H9 (cell line): ENCODE results near the gene SRPK3. TPM values are rescaled to one million over a fixed set of nuclear protein-coding genes. Genes with fewer than 3 reads are reported as not detected.

Experiments
- DNase-seq: peaks from one replicate; pipeline ENCODE4 v3.0.0-alpha.2; 2017
- H2AFZ ChIP-seq: one replicate; pipeline ENCODE4 v1.6.1; 2013; ENCODE audit warnings: mild to moderate bottlenecking, low read length, control low read depth, moderate library complexity
- H2AK5ac ChIP-seq: 2 replicates; pipeline ENCODE4 v1.6.1; 2013; ENCODE audit warnings: low read length, control low read depth, mixed read lengths; ENCODE audit not compliant: insufficient read length
- H2BK120ac ChIP-seq: one replicate; pipeline ENCODE4 v1.6.1; 2013; ENCODE audit warnings: low read depth, mild to moderate bottlenecking, low read length, control low read depth, inconsistent platforms; ENCODE audit not compliant: poor library complexity, severe bottlenecking
- H2BK12ac ChIP-seq: 2 replicates; pipeline ENCODE4 v1.6.1; 2013; ENCODE audit warnings: low read length, control low read depth, mixed read lengths, low read depth; ENCODE audit not compliant: insufficient read length
- H2BK15ac ChIP-seq: 2 replicates; pipeline ENCODE4 v1.6.1; 2013; ENCODE audit warnings: low read depth, low read length, control low read depth
- H2BK20ac ChIP-seq: one replicate; pipeline ENCODE4 v1.6.1; 2013; ENCODE audit warnings: low read depth, mild to moderate bottlenecking, low read length, control low read depth, inconsistent platforms; ENCODE audit not compliant: poor library complexity, severe bottlenecking
- H2BK5ac ChIP-seq: 2 replicates; pipeline ENCODE4 v1.6.1; 2013; ENCODE audit warnings: low read length, control low read depth, mixed read lengths; ENCODE audit not compliant: insufficient read length
- H3K14ac ChIP-seq: 2 replicates; pipeline ENCODE4 v1.6.1; 2013; ENCODE audit warnings: low read length, control low read depth; ENCODE audit not compliant: insufficient read depth
- H3K18ac ChIP-seq: 2 replicates; pipeline ENCODE4 v1.6.1; 2013; ENCODE audit warnings: low read depth, mild to moderate bottlenecking, mixed read lengths, low read length, control low read depth; ENCODE audit not compliant: insufficient read length
- H3K23ac ChIP-seq: 2 replicates; pipeline ENCODE4 v1.6.1; 2013; ENCODE audit warnings: low read length, control low read depth, mixed read lengths, low read depth; ENCODE audit not compliant: insufficient read length
- H3K23me2 ChIP-seq: 2 replicates; pipeline ENCODE4 v1.6.1; 2013; ENCODE audit warnings: low read depth, mild to moderate bottlenecking, mixed read lengths, low read length, control low read depth; ENCODE audit not compliant: insufficient read length, poor library complexity, severe bottlenecking
- H3K27ac ChIP-seq: 2 replicates; pipeline ENCODE4 v1.5.1; 2013; ENCODE audit warnings: low read length, control low read depth, mixed read lengths, low read depth; ENCODE audit not compliant: insufficient read length
- H3K27me3 ChIP-seq: 2 replicates; pipeline ENCODE4 v1.6.1; 2013; ENCODE audit warnings: low read length, control low read depth, inconsistent platforms; ENCODE audit not compliant: insufficient read depth
- H3K4ac ChIP-seq: 2 replicates; pipeline ENCODE4 v1.6.1; 2013; ENCODE audit warnings: low read depth, mild to moderate bottlenecking, control low read depth, inconsistent platforms, low read length, moderate library complexity
- H3K4me1 ChIP-seq: 2 replicates; pipeline ENCODE4 v1.6.1; 2013; ENCODE audit warnings: low read length, control low read depth, inconsistent platforms; ENCODE audit not compliant: insufficient read depth
- H3K4me2 ChIP-seq: 2 replicates; pipeline ENCODE4 v1.6.1; 2013; ENCODE audit warnings: low read length, control low read depth, mixed read lengths; ENCODE audit not compliant: insufficient read length, insufficient read depth
- H3K56ac ChIP-seq: 2 replicates; pipeline ENCODE4 v1.6.1; 2013; ENCODE audit warnings: low read depth, mild to moderate bottlenecking, mixed read lengths, low read length, control low read depth; ENCODE audit not compliant: insufficient read length
- H3K79me1 ChIP-seq: 2 replicates; pipeline ENCODE4 v1.6.1; 2013; ENCODE audit warnings: low read depth, mild to moderate bottlenecking, moderate library complexity, low read length, control low read depth, inconsistent platforms; ENCODE audit not compliant: insufficient read depth, poor library complexity, severe bottlenecking
- H3K79me2 ChIP-seq: 2 replicates; pipeline ENCODE4 v1.6.1; 2013; ENCODE audit warnings: low read length, control low read depth, inconsistent platforms; ENCODE audit not compliant: insufficient read depth
- H3K9ac ChIP-seq: 2 replicates; pipeline ENCODE4 v1.6.1; 2013; ENCODE audit warnings: low read length, control low read depth, mixed read lengths; ENCODE audit not compliant: insufficient read length; ENCODE audit errors: extremely low read depth
- H3K9me3 ChIP-seq: one replicate; pipeline ENCODE4 v1.6.1; 2013; ENCODE audit warnings: low read depth, low read length, inconsistent platforms; ENCODE audit not compliant: control insufficient read depth
- H3T11ph ChIP-seq: one replicate; pipeline ENCODE4 v1.6.1; 2013; ENCODE audit warnings: mild to moderate bottlenecking, low read length, control low read depth, inconsistent platforms
- H4K20me1 ChIP-seq: one replicate; pipeline ENCODE4 v1.6.1; 2013; ENCODE audit not compliant: control insufficient read depth, insufficient read length, insufficient read depth
- H4K5ac ChIP-seq: 2 replicates; pipeline ENCODE4 v1.6.1; 2013; ENCODE audit warnings: low read depth, mild to moderate bottlenecking, mixed read lengths, low read length, control low read depth; ENCODE audit not compliant: insufficient read length
- H4K8ac ChIP-seq: replicated peaks from 2 replicates; pipeline ENCODE4 v1.6.1; 2013; ENCODE audit warnings: low read length, control low read depth, mixed read lengths, low read depth; ENCODE audit not compliant: insufficient read length
- H4K91ac ChIP-seq: 2 replicates; pipeline ENCODE4 v1.6.1; 2013; ENCODE audit warnings: low read depth, mild to moderate bottlenecking, moderate library complexity, mixed read lengths, low read length, control low read depth; ENCODE audit not compliant: insufficient read length
- H3K27ac Mint-ChIP-seq, 3 experiments: 2 replicates in 2 of 3; 3 replicates in 1 of 3; pipeline ENCODE4 v1.8.0; 2020 to 2021; ENCODE audit warnings: mixed read lengths in 3 of 3, mild to moderate bottlenecking in 1 of 3, moderate library complexity in 1 of 3
- H3K27me3 Mint-ChIP-seq: 2 replicates; pipeline ENCODE4 v1.8.0; 2021; ENCODE audit warnings: low read depth, mild to moderate bottlenecking, moderate library complexity, mixed read lengths
- H3K36me3 Mint-ChIP-seq, 3 experiments: 2 replicates in 2 of 3; 3 replicates in 1 of 3; pipeline ENCODE4 v1.8.0; 2020 to 2021; ENCODE audit warnings: low read depth in 3 of 3, mixed read lengths in 3 of 3; ENCODE audit not compliant: insufficient read depth in 1 of 3
- H3K4me1 Mint-ChIP-seq, 2 experiments: 2 replicates each; pipeline ENCODE4 v1.8.0; 2020; ENCODE audit warnings: mixed read lengths in 2 of 2
- H3K4me3 Mint-ChIP-seq, 2 experiments: 2 replicates in 1 of 2; 3 replicates in 1 of 2; pipeline ENCODE4 v1.8.0; 2020 to 2021; ENCODE audit warnings: mild to moderate bottlenecking in 2 of 2, mixed read lengths in 2 of 2, moderate library complexity in 1 of 2
- H3K9me3 Mint-ChIP-seq, 2 experiments: 2 replicates in 1 of 2; 3 replicates in 1 of 2; pipeline ENCODE4 v1.8.0; 2020; ENCODE audit warnings: mild to moderate bottlenecking in 2 of 2, mixed read lengths in 2 of 2, moderate library complexity in 1 of 2
- CTCF ChIP-seq: fragments of 200-600 bp; sonication (generic); conservative IDR thresholded peaks from 3 replicates; pipeline ENCODE4 v1.8.0; 2021; ENCODE audit warnings: antibody characterized with exemption, mild to moderate bottlenecking
- WGBS: extraction: QIAGEN DNeasy Blood & Tissue Kit; methylation state at CpG from one replicate; pipeline ENCODE4 v1.1.7; 2013; ENCODE audit warnings: missing lambda C conversion rate, low lambda C conversion rate, mixed read lengths; ENCODE audit not compliant: insufficient read length; ENCODE audit errors: extremely low coverage; 5-methylcytosine and 5-hydroxymethylcytosine counted together
- total RNA-seq: library from RNA; stranded (reverse); gene quantifications from 2 replicates; pipeline ENCODE4 v1.2.1, GENCODE V29; 2021

The SRPK3 gene
- total RNA-seq, 1 experiment from 2014 or later: not detected

- peaks cover 7% of the 10 kb centered on the region for H3K9me3 ChIP-seq
- H3K56ac ChIP-seq: no peak overlapping the region
- no peaks in the 10 kb centered on the region for H4K20me1 ChIP-seq
- no peak overlapping the region for H4K8ac ChIP-seq
- H2AK5ac ChIP-seq: no peak overlapping the region
- no peak overlapping the region for H3K4ac ChIP-seq
- no peak overlapping the region for H2BK15ac ChIP-seq
- no peaks in the 10 kb centered on the region for H3K27me3 ChIP-seq
- no peak overlapping the region for H4K5ac ChIP-seq
- H3K79me2 ChIP-seq: no peaks in the 10 kb centered on the region
- Mint-ChIP-seq H3K27ac (no peak overlapping the region), H3K4me1 (peaks cover 4 to 6% of the 10 kb centered on the region in 2 experiments; a peak in 3 of 4 replicates), H3K4me3 (no peak overlapping the region), H3K27me3 (peaks cover 10% of the 10 kb centered on the region), H3K9me3 (peaks cover 44 to 69% of the 10 kb centered on the region in 2 experiments), H3K36me3 (peaks cover 0 to 3% (median 2%) of the 10 kb centered on the region in 3 experiments; a peak in 4 of 7 replicates)
- no peak overlapping the region for H3K4me2 ChIP-seq
- H3K27ac ChIP-seq: no peak overlapping the region
- H2BK120ac ChIP-seq: no peak overlapping the region
- H3K23me2 ChIP-seq: no peaks in the 10 kb centered on the region
- H3T11ph ChIP-seq: no peak overlapping the region
- no CpG with 5 or more reads among the region's 27 CpGs for WGBS
- H3K9ac ChIP-seq: no peak overlapping the region
- DNase-seq: peak; percentile 24
- H2AFZ ChIP-seq: no peak overlapping the region
- H4K91ac ChIP-seq: no peak overlapping the region
- H3K4me1 ChIP-seq: no peaks in the 10 kb centered on the region
- no peak overlapping the region for H3K23ac ChIP-seq
- H2BK5ac ChIP-seq: no peak overlapping the region
- no peak overlapping the region for H2BK12ac ChIP-seq
- no peak for TF ChIP-seq CTCF
- no peaks in the 10 kb centered on the region for H3K79me1 ChIP-seq
- no peak overlapping the region for H3K14ac ChIP-seq
- no peak overlapping the region for H3K18ac ChIP-seq
- H2BK20ac ChIP-seq: no peak overlapping the region
Measured at GRCh38 chrX:153765138-153766079, 15.4 kb upstream of the SRPK3 start.
